Vagina (tissue), 2 donors: ENCODE measurements around the gene SLC34A1.

Experiments
- POLR2A ChIP-seq, 2 donors: fragments of 450-650 bp; IDR thresholded peaks; one replicate each; pipeline ENCODE4 v1.6.1; 2017; ENCODE audit warnings: antibody characterized with exemption in 2 of 2, mild to moderate bottlenecking in 2 of 2, moderate library complexity in 2 of 2
- POLR2AphosphoS5 ChIP-seq, 2 donors: sonication (generic); formaldehyde crosslinking; IDR thresholded peaks; one replicate each; pipeline ENCODE4 v1.9.0; 2017; ENCODE audit warnings: antibody characterized with exemption in 2 of 2, mild to moderate bottlenecking in 2 of 2, low read depth in 1 of 2; ENCODE audit not compliant: insufficient read depth in 1 of 2
- TF ChIP-seq, protein P1 (sequence below), 3 experiments: fragments of 450-650 bp in 2 of 3; fragments of 200-600 bp in 1 of 3; sonication (generic) in 1 of 3; IDR thresholded peaks; one replicate each; pipeline ENCODE4 v1.5.1; 2017 to 2019; ENCODE audit warnings: antibody characterized with exemption in 3 of 3, mild to moderate bottlenecking in 2 of 3, moderate library complexity in 2 of 3

DNA sequence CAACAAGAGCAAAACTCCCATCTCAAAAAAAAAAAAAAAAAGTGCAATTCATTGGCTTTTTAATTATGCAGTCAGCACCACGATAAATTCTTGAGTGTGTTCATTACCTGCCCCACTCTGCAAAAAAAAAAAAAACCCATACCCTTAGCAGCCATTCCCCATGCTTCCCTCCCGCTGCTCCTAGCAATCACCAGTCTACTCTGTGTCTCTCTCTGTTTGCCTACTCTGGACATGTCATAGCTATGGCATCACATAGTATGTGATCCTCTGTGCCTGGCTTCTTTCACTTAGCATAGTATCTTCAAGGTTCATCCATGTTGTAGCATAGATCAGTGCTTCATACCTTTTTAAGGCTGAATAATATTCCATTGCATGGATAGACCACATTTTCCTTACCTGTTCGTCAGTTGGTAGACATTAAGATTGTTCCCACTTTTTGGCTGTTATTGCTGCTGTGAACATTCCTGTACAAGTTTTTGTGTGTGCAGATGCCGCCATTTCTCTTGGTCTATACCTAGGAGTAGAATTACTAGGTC is 55.4 kb downstream of the SLC34A1 start:
- TF ChIP-seq, protein P1, sequence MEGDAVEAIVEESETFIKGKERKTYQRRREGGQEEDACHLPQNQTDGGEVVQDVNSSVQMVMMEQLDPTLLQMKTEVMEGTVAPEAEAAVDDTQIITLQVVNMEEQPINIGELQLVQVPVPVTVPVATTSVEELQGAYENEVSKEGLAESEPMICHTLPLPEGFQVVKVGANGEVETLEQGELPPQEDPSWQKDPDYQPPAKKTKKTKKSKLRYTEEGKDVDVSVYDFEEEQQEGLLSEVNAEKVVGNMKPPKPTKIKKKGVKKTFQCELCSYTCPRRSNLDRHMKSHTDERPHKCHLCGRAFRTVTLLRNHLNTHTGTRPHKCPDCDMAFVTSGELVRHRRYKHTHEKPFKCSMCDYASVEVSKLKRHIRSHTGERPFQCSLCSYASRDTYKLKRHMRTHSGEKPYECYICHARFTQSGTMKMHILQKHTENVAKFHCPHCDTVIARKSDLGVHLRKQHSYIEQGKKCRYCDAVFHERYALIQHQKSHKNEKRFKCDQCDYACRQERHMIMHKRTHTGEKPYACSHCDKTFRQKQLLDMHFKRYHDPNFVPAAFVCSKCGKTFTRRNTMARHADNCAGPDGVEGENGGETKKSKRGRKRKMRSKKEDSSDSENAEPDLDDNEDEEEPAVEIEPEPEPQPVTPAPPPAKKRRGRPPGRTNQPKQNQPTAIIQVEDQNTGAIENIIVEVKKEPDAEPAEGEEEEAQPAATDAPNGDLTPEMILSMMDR (IDR thresholded peaks at IDR 0.05): no peak
- no peak for TF ChIP-seq POLR2AphosphoS5 (IDR thresholded peaks at IDR 0.05; ENCODE audit: insufficient read depth in 1 of 2, low read depth in 1 of 2)
- no peak for TF ChIP-seq POLR2A (IDR thresholded peaks at IDR 0.05)
